ENCODE data around the gene SELENOP. TPM values are rescaled to one million over a fixed set of nuclear protein-coding genes. Genes with fewer than 3 reads are reported as not detected.

SELENOP gene
- total RNA-seq, 1 experiment from 2014 or later = 11.4 TPM

DNA sequence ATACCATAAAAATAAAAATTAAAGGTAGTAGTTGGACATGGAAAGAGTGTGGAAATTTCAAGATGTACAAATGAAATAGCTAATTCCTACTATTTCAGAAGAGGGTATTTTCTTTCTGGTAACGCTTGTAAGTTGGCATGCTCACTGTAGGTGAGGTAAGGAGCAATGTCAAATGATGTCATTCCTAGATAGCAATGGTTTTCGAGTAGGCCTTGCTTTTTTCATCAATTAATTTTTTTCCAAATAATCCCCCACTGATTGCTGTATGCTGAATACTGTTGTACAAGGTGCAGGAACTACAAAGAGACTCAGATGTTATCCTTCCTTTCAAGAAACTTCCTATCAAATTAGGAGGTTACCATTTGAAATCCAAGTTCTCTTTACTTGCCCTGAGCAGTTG lies 928 bp upstream of the SELENOP start (continued):
- no peak for TF ChIP-seq MAX (IDR thresholded peaks at IDR 0.05)
- TF ChIP-seq REST (IDR thresholded peaks at IDR 0.05; ENCODE audit: low read depth) = no peak
- no peak for TF ChIP-seq CTCF (IDR thresholded peaks at IDR 0.05 in 2 of 3, conservative IDR thresholded peaks at IDR 0.05 in 1 of 3; ENCODE audit: borderline replicate concordance in 1 of 3, insufficient read depth in 1 of 3, low read depth in 2 of 3, low read length in 2 of 3)
- no peak for TF ChIP-seq SIN3A (IDR thresholded peaks at IDR 0.05; ENCODE audit: low read depth)

GRCh38 chr5:42810834-42811590 lies 680 bp downstream of the SELENOP start:
- TSS peak; percentile 90 for BruUV-seq (replicated peaks)
- Histone ChIP-seq H3K79me2 (ENCODE audit: insufficient read depth, low read length) (no peaks in the 10 kb centered on the region), H3K4me3 (replicated peaks in 1 of 2; ENCODE audit: low read depth in 1 of 2, low read length in 2 of 2) (peak overlapping the region; percentile 17 to 18; a peak in 3 of 4 replicates), H2AFZ (ENCODE audit: low read depth, low read length, poor library complexity, severe bottlenecking) (peak overlapping the region; percentile 54), H3K9me2 (ENCODE audit: insufficient read depth) (no peaks in the 10 kb centered on the region), H3K36me3 (ENCODE audit: control insufficient read depth in 1 of 2, insufficient read depth in 2 of 2, low read length in 2 of 2) (no peaks in the 10 kb centered on the region), H3K27ac (ENCODE audit: low read depth, low read length) (no peak overlapping the region), H3K4me1 (ENCODE audit: control insufficient read depth in 1 of 2, insufficient read depth in 2 of 2, low read length in 2 of 2) (peaks cover 6 to 13% of the 10 kb centered on the region in 2 experiments), H3K9me3 (ENCODE audit: control insufficient read depth in 1 of 2, insufficient read depth in 1 of 2, low read depth in 1 of 2, low read length in 2 of 2) (no peaks in the 10 kb centered on the region), H3K9ac (ENCODE audit: low read length) (no peak overlapping the region), H3K4me2 (ENCODE audit: low read length) (peak overlapping the region; percentile 58), H4K20me1 (ENCODE audit: insufficient read depth) (no peaks in the 10 kb centered on the region), H3K27me3 (ENCODE audit: insufficient read depth, low read length) (no peaks in the 10 kb centered on the region)
- intact Hi-C loops (cut with micrococcal nuclease) = no loop called here
- no peak for ATAC-seq
- no peak for DNase-seq (ENCODE audit: low read depth, low spot score)
- CTCF ChIA-PET = no interaction called here
- RAD21 ChIA-PET (ENCODE audit: low non-redundant PET in 1 of 2, low total read pairs in 2 of 2, uncharacterized antibody in 2 of 2, unreplicated experiment in 2 of 2) = no interaction called here
- no peak for TF ChIP-seq ZFX (IDR thresholded peaks at IDR 0.05)
- TF ChIP-seq SP1 (IDR thresholded peaks at IDR 0.05; ENCODE audit: low read depth) = no peak
- no peak for TF ChIP-seq JUND (IDR thresholded peaks at IDR 0.05)
- no peak for TF ChIP-seq POLR2AphosphoS5 (IDR thresholded peaks at IDR 0.05; ENCODE audit: low read depth, low read length)
- no peak for TF ChIP-seq ZNF274 (IDR thresholded peaks at IDR 0.05; ENCODE audit: low read depth, low read length)
- TF ChIP-seq SRF (IDR thresholded peaks at IDR 0.05; ENCODE audit: low read depth) = no peak
- no peak for TF ChIP-seq ELF1 (IDR thresholded peaks at IDR 0.05; ENCODE audit: borderline replicate concordance, low read depth)
- POLR2A ChIA-PET = interaction anchor here (1.0 kb wide), 1 partner anchor 9 kb away, joined by 3 read pairs; no protein-coding TSS in a partner anchor

Data from HCT116 (cell line).